GM23338 (cell line): ENCODE measurements around the gene AGRP. TPM values are rescaled to one million over a fixed set of nuclear protein-coding genes. Genes with fewer than 3 reads are reported as not detected.

Source experiments
- ATAC-seq: fragments of 200-7000 bp; cut with Tn5 transposase; 3 replicates; pipeline ENCODE4 v1.9.1; 2020
- DNase-seq: peaks from one replicate; pipeline ENCODE4 v3.0.0-alpha.2; 2015; ENCODE audit warnings: low spot score
- H2AFZ ChIP-seq: fragments of 200-600 bp; sonication (generic); 2 replicates; pipeline ENCODE4 v1.8.0; 2016; ENCODE audit warnings: antibody characterized with exemption, mild to moderate bottlenecking, moderate library complexity
- H3F3A ChIP-seq: fragments of 200-600 bp; sonication (generic); replicated peaks from 2 replicates; pipeline ENCODE4 v1.8.0; 2017; ENCODE audit warnings: antibody characterized with exemption, mixed run types, low read depth
- H3K27ac ChIP-seq: fragments of 200-600 bp; sonication (generic); 2 replicates; pipeline ENCODE4 v1.6.1; 2016; ENCODE audit warnings: low read depth
- H3K27me3 ChIP-seq: fragments of 200-600 bp; sonication (generic); 2 replicates; pipeline ENCODE4 v1.8.0; 2016; ENCODE audit warnings: mild to moderate bottlenecking, mixed run types, moderate library complexity; ENCODE audit not compliant: insufficient read depth
- H3K36me3 ChIP-seq: fragments of 200-600 bp; sonication (generic); 2 replicates; pipeline ENCODE4 v1.8.0; 2016; ENCODE audit warnings: mild to moderate bottlenecking; ENCODE audit not compliant: insufficient read depth
- H3K4me1 ChIP-seq: fragments of 200-600 bp; sonication (generic); 2 replicates; pipeline ENCODE4 v1.8.0; 2016; ENCODE audit warnings: mild to moderate bottlenecking, moderate library complexity; ENCODE audit not compliant: insufficient read depth
- H3K4me2 ChIP-seq: fragments of 200-600 bp; sonication (generic); 2 replicates; pipeline ENCODE4 v1.7.1; 2017; ENCODE audit warnings: mixed run types
- H3K4me3 ChIP-seq: fragments of 200-600 bp; sonication (generic); 2 replicates; pipeline ENCODE4 v1.6.1; 2016; ENCODE audit warnings: mixed run types
- H3K79me2 ChIP-seq: fragments of 200-600 bp; sonication (generic); replicated peaks from 2 replicates; pipeline ENCODE4 v1.8.0; 2017; ENCODE audit warnings: mild to moderate bottlenecking; ENCODE audit not compliant: insufficient read depth
- H3K9me2 ChIP-seq: fragments of 200-600 bp; sonication (generic); 2 replicates; pipeline ENCODE4 v1.8.0; 2017; ENCODE audit not compliant: insufficient read depth
- H4K20me1 ChIP-seq: fragments of 200-600 bp; sonication (generic); replicated peaks from 2 replicates; pipeline ENCODE4 v1.8.0; 2017; ENCODE audit warnings: mild to moderate bottlenecking; ENCODE audit not compliant: insufficient read depth
- H3K27ac Mint-ChIP-seq: 2 replicates; pipeline ENCODE4 v1.8.0; 2020; ENCODE audit warnings: inconsistent platforms, mild to moderate bottlenecking, moderate library complexity, mixed read lengths
- H3K27me3 Mint-ChIP-seq: 3 replicates; pipeline ENCODE4 v1.8.0; 2022; ENCODE audit warnings: low read depth, mild to moderate bottlenecking, moderate library complexity, mixed read lengths, inconsistent platforms; ENCODE audit not compliant: insufficient read depth, poor library complexity
- H3K36me3 Mint-ChIP-seq: 3 replicates; pipeline ENCODE4 v1.8.0; 2021; ENCODE audit warnings: low read depth, mild to moderate bottlenecking, inconsistent platforms, moderate library complexity, mixed read lengths
- H3K4me1 Mint-ChIP-seq: 3 replicates; pipeline ENCODE4 v1.8.0; 2020; ENCODE audit warnings: mild to moderate bottlenecking, inconsistent platforms, mixed read lengths
- H3K4me3 Mint-ChIP-seq: 3 replicates; pipeline ENCODE4 v1.8.0; 2021; ENCODE audit warnings: moderate library complexity, mild to moderate bottlenecking, inconsistent platforms, mixed read lengths
- H3K9me3 Mint-ChIP-seq: 3 replicates; pipeline ENCODE4 v1.8.0; 2020; ENCODE audit warnings: moderate library complexity, mild to moderate bottlenecking, inconsistent platforms, mixed read lengths
- CREB1 ChIP-seq: fragments of 250-450 bp; sonication (Bioruptor Pico); IDR thresholded peaks from 2 replicates; pipeline ENCODE4 v1.5.0; 2020; ENCODE audit warnings: low read depth, mild to moderate bottlenecking, moderate library complexity
- CTCF ChIP-seq, 2 experiments: fragments of 200-600 bp in 1 of 2; sonication (generic) in 1 of 2; conservative IDR thresholded peaks; 2 replicates each; pipeline versions ENCODE4 v1.5.1 to v1.6.1; 2016 to 2017; ENCODE audit warnings: antibody characterized with exemption in 2 of 2, low read depth in 2 of 2, mild to moderate bottlenecking in 2 of 2, moderate library complexity in 1 of 2
- ETS1 ChIP-seq: IDR thresholded peaks from 2 replicates; pipeline ENCODE4 v1.6.1; 2016; ENCODE audit warnings: antibody characterized with exemption
- EZH2 ChIP-seq: fragments of 200-600 bp; sonication (generic); IDR thresholded peaks from one replicate; pipeline ENCODE4 v1.8.0; 2017; ENCODE audit warnings: antibody characterized with exemption, mild to moderate bottlenecking, low read depth; ENCODE audit not compliant: unreplicated experiment
- EZH2phosphoT487 ChIP-seq: fragments of 200-600 bp; sonication (generic); IDR thresholded peaks from one replicate; pipeline ENCODE4 v1.8.1; 2018; ENCODE audit warnings: antibody characterized with exemption; ENCODE audit not compliant: unreplicated experiment
- JUNB ChIP-seq: IDR thresholded peaks from one replicate; pipeline ENCODE4 v1.6.1; 2016; ENCODE audit warnings: antibody characterized with exemption; ENCODE audit not compliant: unreplicated experiment
- NANOG ChIP-seq: IDR thresholded peaks from 2 replicates; pipeline ENCODE4 v1.6.1; 2016; ENCODE audit warnings: antibody characterized with exemption, borderline replicate concordance
- STAT1 ChIP-seq: IDR thresholded peaks from one replicate; pipeline ENCODE4 v1.6.1; 2016; ENCODE audit warnings: antibody characterized with exemption; ENCODE audit not compliant: unreplicated experiment
- ZNF114 ChIP-seq: fragments of 250-450 bp; sonication (Bioruptor Pico); IDR thresholded peaks from 2 replicates; pipeline ENCODE4 v1.5.0; 2020; ENCODE audit warnings: mild to moderate bottlenecking, moderate library complexity
- ZNF462 ChIP-seq: fragments of 250-450 bp; sonication (Bioruptor Pico); IDR thresholded peaks from 2 replicates; pipeline ENCODE4 v1.5.0; 2020; ENCODE audit warnings: mild to moderate bottlenecking, moderate library complexity
- polyA plus RNA-seq: library from polyadenylated mRNA; unstranded; fragments of >200 nt; fragmentation: Nextera tagmentation; extraction: Ambion mirVana; gene quantifications from 2 replicates; pipeline ENCODE4 v1.2.1, GENCODE V29; 2016
- total RNA-seq: library from RNA; depleted of rRNA; stranded (reverse); fragments of >200 nt; shearing (Covaris generic); gene quantifications from 2 replicates; pipeline ENCODE4 v1.2.3, GENCODE V29; 2014

The AGRP gene
- total and polyA plus RNA-seq, 2 experiments from 2014 or later: not detected

GRCh38 chr16:67506468-67506867 is 23.1 kb upstream of the AGRP start (continued):
- TF ChIP-seq ZNF462 (CRISPR knock-in tag) (no peak), EZH2 (no peak)

- Histone ChIP-seq H3K27ac (no peak overlapping the region), H3K4me2 (no peak overlapping the region), H3K79me2 (no peaks in the 10 kb centered on the region), H4K20me1 (no peaks in the 10 kb centered on the region), H3F3A (no peaks in the 10 kb centered on the region), H3K36me3 (no peaks in the 10 kb centered on the region), H3K9me2 (no peaks in the 10 kb centered on the region), H2AFZ (no peak overlapping the region), H3K4me3 (no peak overlapping the region), H3K27me3 (0 out of 2 replicates have a peak, but pooled peaks cover 3% of the 10 kb centered on the region), H3K4me1 (no peaks in the 10 kb centered on the region)
- Mint-ChIP-seq H3K9me3 (no peaks in the 10 kb centered on the region), H3K27me3 (peaks cover 22% of the 10 kb centered on the region), H3K27ac (no peak overlapping the region), H3K4me1 (peaks cover 5% of the 10 kb centered on the region; the same call in 2 of the 3 replicates), H3K4me3 (no peak overlapping the region), H3K36me3 (no peaks in the 10 kb centered on the region)
- DNase-seq (no peak), ATAC-seq (no peak)
- no peak for TF ChIP-seq CTCF (conservative IDR thresholded peaks at IDR 0.05; ENCODE audit: low read depth in 2 of 2)
- TF ChIP-seq ETS1: no peak
- no peak for TF ChIP-seq ZNF114 (CRISPR knock-in tag)
- no peak for TF ChIP-seq EZH2phosphoT487
- no peak for TF ChIP-seq STAT1
- TF ChIP-seq NANOG: no peak
- no peak for TF ChIP-seq CREB1 (CRISPR knock-in tag)
- TF ChIP-seq JUNB: no peak
Observed at GRCh38 chr16:67504031-67505021, 21.0 kb upstream of the AGRP start.
